Transverse colon (tissue), 3 donors: ENCODE measurements around the gene OR6X1.

ENCODE experiments used
- CTCF ChIP-seq, 5 experiments: fragments of 200-600 bp in 3 of 5; fragments of 450-650 bp in 2 of 5; sonication (generic) in 3 of 5; IDR thresholded peaks; 1 replicate in 2 of 5; 2 replicates in 3 of 5; pipeline ENCODE4 v1.5.1; 2016 to 2017; ENCODE audit warnings: antibody characterized with exemption in 5 of 5, inconsistent platforms in 3 of 5, mild to moderate bottlenecking in 2 of 5, moderate library complexity in 1 of 5
- POLR2A ChIP-seq: fragments of 450-650 bp; IDR thresholded peaks from one replicate; pipeline ENCODE4 v1.6.1; 2016; ENCODE audit warnings: antibody characterized with exemption, mild to moderate bottlenecking, moderate library complexity

GRCh38 chr11:123770712-123771111, 16.4 kb upstream of the OR6X1 start:
- TF ChIP-seq CTCF (IDR thresholded peaks at IDR 0.05) (no peak), POLR2A (no peak)
